Chondrocyte (in vitro differentiated cells): ENCODE results near the gene MLN. TPM values are rescaled to one million over a fixed set of nuclear protein-coding genes. Genes with fewer than 3 reads are reported as not detected.

Experiments
- DNase-seq: peaks from one replicate; pipeline ENCODE4 v3.0.0; 2021; ENCODE audit warnings: mixed read lengths, low spot score
- H3K27ac Mint-ChIP-seq: one replicate; pipeline ENCODE4 v1.8.0; 2021; ENCODE audit warnings: mild to moderate bottlenecking, moderate library complexity, mixed read lengths; ENCODE audit not compliant: unreplicated experiment
- H3K27me3 Mint-ChIP-seq: 2 replicates; pipeline ENCODE4 v1.8.0; 2021; ENCODE audit warnings: low read depth, mixed read lengths
- H3K36me3 Mint-ChIP-seq: 2 replicates; pipeline ENCODE4 v1.8.0; 2021; ENCODE audit warnings: low read depth, mixed read lengths
- H3K4me1 Mint-ChIP-seq: 2 replicates; pipeline ENCODE4 v1.8.0; 2021; ENCODE audit warnings: low read depth, mild to moderate bottlenecking, mixed read lengths
- H3K4me3 Mint-ChIP-seq: one replicate; pipeline ENCODE4 v1.8.0; 2021; ENCODE audit warnings: mild to moderate bottlenecking, moderate library complexity, mixed read lengths; ENCODE audit not compliant: unreplicated experiment
- H3K9me3 Mint-ChIP-seq: 2 replicates; pipeline ENCODE4 v1.8.0; 2021; ENCODE audit warnings: low read depth, mixed read lengths
- long read RNA-seq: library from polyadenylated mRNA; stranded (forward); transcript quantifications from one replicate; pipeline ENCODE4 v2.0.0, GENCODE V29; 2021
- total RNA-seq: library from RNA; stranded (reverse); gene quantifications from 3 replicates; pipeline ENCODE4 v1.2.1, GENCODE V29; 2021
- TF ChIP-seq, protein P1 (sequence below): fragments of 200-600 bp; sonication (generic); IDR thresholded peaks from 2 replicates; pipeline ENCODE4 v1.5.0; 2021; ENCODE audit warnings: antibody characterized with exemption, mild to moderate bottlenecking, moderate library complexity

The MLN gene, protein sequence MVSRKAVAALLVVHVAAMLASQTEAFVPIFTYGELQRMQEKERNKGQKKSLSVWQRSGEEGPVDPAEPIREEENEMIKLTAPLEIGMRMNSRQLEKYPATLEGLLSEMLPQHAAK
- not detected in 3 replicates for total RNA-seq
- long read RNA-seq, partial matches to known transcripts, result 0 of 1 reads
- long read RNA-seq, other reads (novel, unspliced or antisense), result 1 of 1 reads

DNA sequence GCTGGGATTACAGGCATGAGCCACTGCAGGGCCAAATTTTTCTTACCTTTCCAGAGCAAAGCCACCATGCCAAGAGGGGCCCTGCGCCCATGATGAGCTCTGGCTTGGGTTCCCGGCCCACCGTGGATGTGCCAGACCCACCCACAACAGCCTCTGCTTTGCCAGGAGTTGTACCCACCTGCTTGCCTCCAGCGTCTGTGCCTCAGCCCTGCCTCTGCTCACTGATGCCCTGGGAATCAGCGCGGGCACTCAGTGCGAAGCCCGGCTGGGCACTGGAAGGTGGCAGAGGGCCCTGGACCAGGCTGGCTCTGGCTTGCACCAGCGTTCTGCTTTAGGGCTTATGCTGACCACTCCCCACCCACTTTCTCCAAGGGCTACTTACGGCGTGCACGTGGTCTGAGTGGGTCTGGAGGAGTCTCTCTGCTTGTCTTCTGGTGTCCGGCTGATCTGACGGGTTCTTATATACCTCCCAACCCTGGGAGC lies at the start of gene MLN:
Gene MLN, minus strand, starts transcription at position 433 of the 483 bp plus-strand sequence. CDS start 2,840 bp downstream, outside the sequence.
- no peaks in the 10 kb centered on the region for H3K9me3 Mint-ChIP-seq
- TF ChIP-seq, protein P1, sequence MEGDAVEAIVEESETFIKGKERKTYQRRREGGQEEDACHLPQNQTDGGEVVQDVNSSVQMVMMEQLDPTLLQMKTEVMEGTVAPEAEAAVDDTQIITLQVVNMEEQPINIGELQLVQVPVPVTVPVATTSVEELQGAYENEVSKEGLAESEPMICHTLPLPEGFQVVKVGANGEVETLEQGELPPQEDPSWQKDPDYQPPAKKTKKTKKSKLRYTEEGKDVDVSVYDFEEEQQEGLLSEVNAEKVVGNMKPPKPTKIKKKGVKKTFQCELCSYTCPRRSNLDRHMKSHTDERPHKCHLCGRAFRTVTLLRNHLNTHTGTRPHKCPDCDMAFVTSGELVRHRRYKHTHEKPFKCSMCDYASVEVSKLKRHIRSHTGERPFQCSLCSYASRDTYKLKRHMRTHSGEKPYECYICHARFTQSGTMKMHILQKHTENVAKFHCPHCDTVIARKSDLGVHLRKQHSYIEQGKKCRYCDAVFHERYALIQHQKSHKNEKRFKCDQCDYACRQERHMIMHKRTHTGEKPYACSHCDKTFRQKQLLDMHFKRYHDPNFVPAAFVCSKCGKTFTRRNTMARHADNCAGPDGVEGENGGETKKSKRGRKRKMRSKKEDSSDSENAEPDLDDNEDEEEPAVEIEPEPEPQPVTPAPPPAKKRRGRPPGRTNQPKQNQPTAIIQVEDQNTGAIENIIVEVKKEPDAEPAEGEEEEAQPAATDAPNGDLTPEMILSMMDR, result no peak
- peaks cover 14% of the 10 kb centered on the region for H3K4me1 Mint-ChIP-seq
- no peaks in the 10 kb centered on the region for H3K36me3 Mint-ChIP-seq
- H3K4me3 Mint-ChIP-seq, result no peak within 1 kb of the TSS
- H3K27me3 Mint-ChIP-seq, result peaks cover 31% of the 10 kb centered on the region
- H3K27ac Mint-ChIP-seq, result no peak within 1 kb of the TSS
- DNase-seq, result peak; percentile 69

DNA sequence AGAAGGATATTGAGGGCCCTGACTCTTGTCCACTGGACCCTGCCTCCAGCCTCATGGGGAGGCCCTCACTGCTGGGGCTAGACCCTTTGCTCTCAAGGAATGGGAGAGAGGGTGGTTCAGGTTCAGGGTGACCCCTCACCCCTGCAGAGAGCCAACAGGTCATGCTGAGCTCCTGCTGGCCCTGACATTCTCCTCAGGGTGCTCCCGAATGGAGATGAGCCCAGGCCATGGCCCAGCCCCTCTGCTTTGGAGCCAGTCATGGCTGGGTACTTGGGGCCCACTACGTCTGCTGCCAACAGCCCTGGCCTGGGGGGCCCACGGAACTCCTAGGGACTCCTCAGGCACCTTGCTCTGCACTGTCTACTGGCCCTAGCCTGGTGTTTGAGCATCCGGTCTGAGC lies 49.2 kb upstream of the MLN start:
- TF ChIP-seq, protein P1, result no peak
- Mint-ChIP-seq H3K9me3 (no peaks in the 10 kb centered on the region), H3K27me3 (peaks cover 8% of the 10 kb centered on the region), H3K27ac (no peak overlapping the region), H3K36me3 (peaks cover 2% of the 10 kb centered on the region), H3K4me3 (no peak overlapping the region), H3K4me1 (no peaks in the 10 kb centered on the region)
- no peak for DNase-seq

DNA sequence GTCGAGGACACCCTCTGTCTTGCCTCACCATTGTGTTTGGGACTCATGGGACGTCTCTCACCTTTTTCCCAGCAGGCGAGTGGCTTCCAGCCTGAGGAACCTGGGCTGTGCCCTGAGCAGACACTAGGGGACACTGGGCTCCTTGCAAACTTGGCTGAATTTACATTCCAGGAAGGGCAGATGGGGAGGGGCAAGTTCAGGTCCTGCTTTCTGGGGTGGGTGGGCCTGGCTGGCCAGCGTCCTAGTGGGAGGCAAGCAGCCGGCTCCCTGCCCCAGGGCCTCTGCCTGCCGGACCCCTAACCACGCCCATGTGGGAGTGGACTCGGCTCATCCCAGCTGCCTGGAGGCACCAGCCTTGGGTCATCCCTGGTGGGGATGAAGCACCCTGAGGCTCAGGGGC lies 48.2 kb upstream of the MLN start:
- H3K36me3 Mint-ChIP-seq, result peaks cover 2% of the 10 kb centered on the region
- no peak for DNase-seq
- no peaks in the 10 kb centered on the region for H3K4me1 Mint-ChIP-seq
- TF ChIP-seq, protein P1, result peak; percentile 76
- H3K4me3 Mint-ChIP-seq, result no peak overlapping the region
- H3K27ac Mint-ChIP-seq, result no peak overlapping the region
- no peaks in the 10 kb centered on the region for H3K9me3 Mint-ChIP-seq
- peaks cover 8% of the 10 kb centered on the region for H3K27me3 Mint-ChIP-seq

DNA sequence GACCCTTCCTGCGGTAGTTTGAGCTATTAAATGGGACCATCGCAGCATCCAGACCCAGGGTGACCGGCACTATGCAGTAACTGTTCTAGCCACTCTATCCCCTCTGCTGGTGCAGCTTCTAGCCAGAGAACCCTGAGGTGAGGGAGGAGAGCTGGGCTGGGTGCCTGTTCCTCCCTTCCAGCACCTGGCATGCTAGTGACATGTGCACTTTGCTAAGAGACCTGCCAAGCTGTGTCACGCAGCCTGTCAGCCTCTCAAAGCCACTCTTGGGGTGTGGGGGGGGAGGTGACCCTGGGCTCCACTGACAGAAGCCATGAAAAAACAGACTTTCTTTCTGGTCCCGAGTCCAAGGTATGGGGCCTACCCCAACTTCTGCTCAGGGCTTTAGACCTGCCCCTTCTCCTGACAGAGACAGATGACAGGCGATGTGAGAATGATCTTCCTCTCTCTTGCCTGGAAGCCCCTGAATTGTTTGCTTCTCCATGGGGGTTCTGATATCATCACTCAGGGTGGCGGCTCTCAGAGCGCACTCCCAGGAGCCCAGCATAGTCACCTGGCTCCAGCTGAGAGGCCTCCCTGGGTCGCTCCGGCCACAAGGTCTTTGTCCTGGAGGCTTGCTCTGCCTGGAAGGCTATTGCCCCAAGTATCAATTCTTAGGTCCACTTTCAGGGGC lies 47.2 kb upstream of the MLN start:
- TF ChIP-seq, protein P1, result no peak
- Mint-ChIP-seq H3K36me3 (peaks cover 2% of the 10 kb centered on the region), H3K9me3 (no peaks in the 10 kb centered on the region), H3K4me1 (no peaks in the 10 kb centered on the region), H3K4me3 (no peak overlapping the region), H3K27me3 (peaks cover 8% of the 10 kb centered on the region), H3K27ac (no peak overlapping the region)
- DNase-seq, result no peak

DNA sequence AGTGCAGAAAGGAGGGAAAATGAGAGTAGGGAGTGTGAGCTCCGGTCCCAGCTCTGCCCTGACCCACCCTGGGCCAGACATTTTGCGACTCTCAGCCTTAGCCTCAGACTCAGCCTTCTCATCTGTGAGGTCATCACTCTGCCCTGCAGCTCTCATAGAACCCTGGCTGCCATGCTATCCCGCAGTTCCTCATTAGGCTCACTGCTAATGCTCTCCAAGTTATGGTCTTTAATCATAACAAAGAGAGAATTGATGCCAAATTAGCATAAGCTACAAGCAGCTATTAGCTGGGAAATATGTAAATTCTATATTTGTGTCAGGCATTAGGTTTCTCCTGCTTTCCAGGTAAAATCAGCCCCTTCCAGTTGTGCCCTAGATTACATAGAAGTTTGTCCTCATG lies 46.5 kb upstream of the MLN start:
- peaks cover 10% of the 10 kb centered on the region for H3K27me3 Mint-ChIP-seq
- no peaks in the 10 kb centered on the region for H3K9me3 Mint-ChIP-seq
- no peak overlapping the region for H3K27ac Mint-ChIP-seq
- TF ChIP-seq, protein P1, result no peak
- no peaks in the 10 kb centered on the region for H3K4me1 Mint-ChIP-seq
- DNase-seq, result no peak
- H3K4me3 Mint-ChIP-seq, result no peak overlapping the region
- peaks cover 2% of the 10 kb centered on the region for H3K36me3 Mint-ChIP-seq
